Natural killer cell (primary cell): ENCODE measurements around the gene KTN1. TPM values are rescaled to one million over a fixed set of nuclear protein-coding genes. Genes with fewer than 3 reads are reported as not detected.
A peak's percentile ranks its signal among the peaks of the same experiment; 100 is the strongest.

Experiments used
- ATAC-seq, 3 donors: fragments of 150-1000 bp in 2 of 3; fragments of 200-7000 bp in 1 of 3; cut with Tn5 transposase; 1 replicate in 1 of 3; 2 replicates in 2 of 3; pipeline ENCODE4 v1.10.0; 2021; ENCODE audit warnings: mild to moderate bottlenecking in 2 of 3, moderate library complexity in 2 of 3
- DNase-seq, 2 donors: peaks; one replicate each; pipeline versions ENCODE4 v3.0.0 to v3.0.0-alpha.2; 2013 to 2021; ENCODE audit warnings: mixed read lengths in 1 of 2
- H3K27ac ChIP-seq: one replicate; pipeline ENCODE4 v1.5.1; 2013; ENCODE audit warnings: mild to moderate bottlenecking, low read length
- H3K27me3 ChIP-seq: one replicate; pipeline ENCODE4 v1.6.1; 2013; ENCODE audit warnings: low read length; ENCODE audit not compliant: control insufficient read depth, insufficient read depth
- H3K36me3 ChIP-seq: one replicate; pipeline ENCODE4 v1.6.1; 2013; ENCODE audit warnings: low read length; ENCODE audit not compliant: control insufficient read depth, insufficient read depth
- H3K4me1 ChIP-seq: one replicate; pipeline ENCODE4 v1.6.1; 2013; ENCODE audit warnings: low read length; ENCODE audit not compliant: control insufficient read depth, insufficient read depth
- H3K4me3 ChIP-seq: one replicate; pipeline ENCODE4 v1.5.1; 2013; ENCODE audit warnings: low read length
- H3K9me3 ChIP-seq: one replicate; pipeline ENCODE4 v1.6.1; 2013; ENCODE audit warnings: low read length; ENCODE audit not compliant: control insufficient read depth, insufficient read depth
- H3K27ac Mint-ChIP-seq, 2 donors: one replicate each; pipeline ENCODE4 v1.8.0; 2022; ENCODE audit warnings: mild to moderate bottlenecking in 2 of 2, mixed read lengths in 2 of 2, moderate library complexity in 1 of 2
- H3K27me3 Mint-ChIP-seq, 2 donors: one replicate each; pipeline ENCODE4 v1.8.0; 2022; ENCODE audit warnings: low read depth in 2 of 2, mixed read lengths in 2 of 2
- H3K36me3 Mint-ChIP-seq: one replicate; pipeline ENCODE4 v1.8.0; 2022; ENCODE audit warnings: mixed read lengths
- H3K4me1 Mint-ChIP-seq, 2 donors: one replicate each; pipeline ENCODE4 v1.8.0; 2022; ENCODE audit warnings: mixed read lengths in 2 of 2
- H3K4me3 Mint-ChIP-seq: one replicate; pipeline ENCODE4 v1.8.0; 2022; ENCODE audit warnings: mild to moderate bottlenecking, moderate library complexity, mixed read lengths
- H3K9me3 Mint-ChIP-seq, 2 donors: one replicate each; pipeline ENCODE4 v1.8.0; 2022; ENCODE audit warnings: mixed read lengths in 2 of 2
- CTCF ChIP-seq: fragments of 200-600 bp; IDR thresholded peaks from one replicate; pipeline ENCODE4 v1.8.0; 2022; ENCODE audit warnings: antibody characterized with exemption
- WGBS: methylation state at CpG from one replicate; pipeline ENCODE4 v1.1.7; 2013; ENCODE audit warnings: missing lambda C conversion rate; ENCODE audit not compliant: insufficient coverage; 5-methylcytosine and 5-hydroxymethylcytosine counted together
- intact Hi-C: fragments of 100-400 bp; cut with micrococcal nuclease; formaldehyde crosslinking; loops from one replicate; pipeline ENCODE4 v1.14.2; 2022
- total RNA-seq, 4 donors: library from RNA; stranded (reverse); fragments of 120-200 nt in 1 of 4; gene quantifications; one replicate each; pipeline versions ENCODE4 v1.2.3 to v1.2.4, GENCODE V29; 2013 to 2022

The KTN1 gene
- total RNA-seq, 3 donors from 2014 or later (not counting 1 experiment from before 2014, with no cell fraction given) = 63.1 to 96.7 (median 72.8) TPM

GRCh38 chr14:55587847-55588246 is 7.8 kb downstream of the KTN1 start:
- Mint-ChIP-seq H3K27ac (peak overlapping the region in 1 of 2 donors; percentile 46), H3K4me1 (peaks cover 43 to 46% of the 10 kb centered on the region in 2 donors), H3K4me3 (no peak overlapping the region), H3K9me3 (no peaks in the 10 kb centered on the region), H3K36me3 (no peaks in the 10 kb centered on the region), H3K27me3 (no peaks in the 10 kb centered on the region)
- H3K27ac ChIP-seq = no peak overlapping the region
- H3K27me3 ChIP-seq = no peaks in the 10 kb centered on the region
- no peaks in the 10 kb centered on the region for H3K36me3 ChIP-seq
- no CpG with 5 or more reads among the region's 1 CpG for WGBS
- DNase-seq (no peak), ATAC-seq (no peak)
- no peaks in the 10 kb centered on the region for H3K9me3 ChIP-seq
- TF ChIP-seq CTCF = no peak
- intact Hi-C loops = no loop called here
- H3K4me1 ChIP-seq = no peaks in the 10 kb centered on the region
- H3K4me3 ChIP-seq = no peak overlapping the region

GRCh38 chr14:55588259-55588699 is 8.3 kb downstream of the KTN1 start:
- no peak overlapping the region for H3K4me3 Mint-ChIP-seq
- H3K27me3 ChIP-seq = no peaks in the 10 kb centered on the region
- peaks cover 47 to 51% of the 10 kb centered on the region in 2 donors for H3K4me1 Mint-ChIP-seq
- no peaks in the 10 kb centered on the region for H3K36me3 Mint-ChIP-seq
- H3K27me3 Mint-ChIP-seq = no peaks in the 10 kb centered on the region
- DNase-seq (no peak), ATAC-seq (no peak)
- WGBS = 95% methylated on average over 2 of the region's 2 CpGs
- no peaks in the 10 kb centered on the region for H3K9me3 Mint-ChIP-seq
- no peak overlapping the region for H3K4me3 ChIP-seq
- H3K9me3 ChIP-seq = no peaks in the 10 kb centered on the region
- intact Hi-C loops = no loop called here
- no peaks in the 10 kb centered on the region for H3K36me3 ChIP-seq
- no peak overlapping the region for H3K27ac ChIP-seq
- no peaks in the 10 kb centered on the region for H3K4me1 ChIP-seq
- TF ChIP-seq CTCF = no peak
- peak overlapping the region in 1 of 2 donors; percentile 46 for H3K27ac Mint-ChIP-seq

GRCh38 chr14:55589171-55589570 is 9.2 kb downstream of the KTN1 start:
- H3K27me3 Mint-ChIP-seq = no peaks in the 10 kb centered on the region
- DNase-seq = no peak
- Histone ChIP-seq H3K9me3 (no peaks in the 10 kb centered on the region), H3K4me3 (no peak overlapping the region), H3K27me3 (no peaks in the 10 kb centered on the region), H3K4me1 (no peaks in the 10 kb centered on the region), H3K36me3 (no peaks in the 10 kb centered on the region), H3K27ac (no peak overlapping the region)
- whole genome bisulfite sequencing = 99% methylated on average over 6 of the region's 6 CpGs
- H3K4me3 Mint-ChIP-seq = no peak overlapping the region
- no peak for TF ChIP-seq CTCF
- intact Hi-C loops = no loop called here
- H3K9me3 Mint-ChIP-seq = no peaks in the 10 kb centered on the region
- no peak overlapping the region for H3K27ac Mint-ChIP-seq
- H3K36me3 Mint-ChIP-seq = no peaks in the 10 kb centered on the region
- ATAC-seq = no peak
- H3K4me1 Mint-ChIP-seq = peaks cover 56 to 60% of the 10 kb centered on the region in 2 donors

GRCh38 chr14:55592436-55592835 is 12.4 kb downstream of the KTN1 start:
- no peaks in the 10 kb centered on the region for H3K4me1 ChIP-seq
- DNase-seq (no peak), ATAC-seq (no peak)
- Mint-ChIP-seq H3K27ac (peak overlapping the region in 1 of 2 donors; percentile 14), H3K9me3 (no peaks in the 10 kb centered on the region), H3K27me3 (no peaks in the 10 kb centered on the region), H3K36me3 (no peaks in the 10 kb centered on the region), H3K4me1 (peaks cover 51 to 55% of the 10 kb centered on the region in 2 donors), H3K4me3 (no peak overlapping the region)
- no peaks in the 10 kb centered on the region for H3K36me3 ChIP-seq
- no peak overlapping the region for H3K4me3 ChIP-seq
- no peaks in the 10 kb centered on the region for H3K9me3 ChIP-seq
- no peak for TF ChIP-seq CTCF
- no peaks in the 10 kb centered on the region for H3K27me3 ChIP-seq
- 91% methylated on average over 1 of the region's 2 CpGs for WGBS
- H3K27ac ChIP-seq = no peak overlapping the region
- intact Hi-C loops = no loop called here
